Right lobe of liver (tissue), 6 donors: ENCODE data around the gene MAST2. TPM values are rescaled to one million over a fixed set of nuclear protein-coding genes. Genes with fewer than 3 reads are reported as not detected.

Source experiments
- ATAC-seq, 4 donors: fragments of 200-7000 bp; cut with Tn5 transposase; one replicate each; pipeline ENCODE4 v1.9.1; 2020; ENCODE audit warnings: mild to moderate bottlenecking in 4 of 4, moderate library complexity in 4 of 4
- DNase-seq, 3 donors: peaks; one replicate each; pipeline ENCODE4 v3.0.0-alpha.2; 2020
- H3K27ac ChIP-seq, 3 donors: fragments of 200-600 bp; one replicate each; pipeline ENCODE4 v1.8.0; 2022
- H3K27me3 ChIP-seq, 2 donors: fragments of 200-600 bp; one replicate each; pipeline ENCODE4 v1.8.0; 2022
- H3K36me3 ChIP-seq, 4 donors: fragments of 200-600 bp; sonication (generic) in 1 of 4; one replicate each; pipeline versions ENCODE4 v1.5.1 to v1.8.0; 2017 to 2022; ENCODE audit warnings: control low read depth in 1 of 4
- H3K4me1 ChIP-seq, 4 donors: fragments of 200-600 bp; sonication (generic) in 1 of 4; one replicate each; pipeline versions ENCODE4 v1.5.1 to v1.8.0; 2017 to 2022; ENCODE audit warnings: control low read depth in 1 of 4
- H3K4me3 ChIP-seq, 3 donors: fragments of 200-600 bp; one replicate each; pipeline ENCODE4 v1.8.0; 2022
- H3K9me3 ChIP-seq, 4 donors: fragments of 200-600 bp; sonication (generic) in 1 of 4; one replicate each; pipeline versions ENCODE4 v1.5.1 to v1.8.0; 2017 to 2022; ENCODE audit warnings: control low read depth in 1 of 4
- POLR2A ChIP-seq: fragments of 450-650 bp; IDR thresholded peaks from one replicate; pipeline ENCODE4 v1.6.1; 2017; ENCODE audit warnings: antibody characterized with exemption, mild to moderate bottlenecking
- WGBS: methylation state at CpG from one replicate; pipeline ENCODE4 v1.1.6; 2018; ENCODE audit warnings: low coverage, low lambda C conversion rate; ENCODE audit not compliant: insufficient coverage; ENCODE audit errors: missing lambda C conversion rate; 5-methylcytosine and 5-hydroxymethylcytosine counted together
- intact Hi-C, 2 donors: fragments of 100-400 bp; cut with DNase I; formaldehyde crosslinking; loops; one replicate each; pipeline versions ENCODE4 v1.11.2 to v1.14.1; 2022
- total RNA-seq, 6 experiments: library from RNA; depleted of rRNA in 2 of 6; stranded (reverse); fragments of >200 nt in 2 of 6; fragmentation: NEBNext Ultra II Directional in 3 of 6; extraction: Animal tissue kit (Norgen Biotek cat#: 25700) in 3 of 6; gene quantifications; one replicate each; pipeline versions ENCODE4 v1.1.0 to v1.2.4, GENCODE V29; 2016 to 2023
- TF ChIP-seq, protein P1 (sequence below), 4 donors: fragments of 200-600 bp in 3 of 4; fragments of 450-650 bp in 1 of 4; IDR thresholded peaks; one replicate each; pipeline versions ENCODE4 v1.5.1 to v1.8.0; 2016 to 2022; ENCODE audit warnings: antibody characterized with exemption in 4 of 4, mild to moderate bottlenecking in 2 of 4
- donor health status: DM: no; HTN: yes; CAD: no.
- donor health status: DM: no; HTN: no; CAD: no.
- donor health status: DM: no; HTN: no; CAD: no.
- donor health status: DM: no; HTN: yes; CAD: no.
- donor health status: DM: no; HTN: yes; CAD: no.

The MAST2 gene
- total RNA-seq, 6 experiments from 2014 or later: 9.9 to 14.9 (median 12.3) TPM

DNA sequence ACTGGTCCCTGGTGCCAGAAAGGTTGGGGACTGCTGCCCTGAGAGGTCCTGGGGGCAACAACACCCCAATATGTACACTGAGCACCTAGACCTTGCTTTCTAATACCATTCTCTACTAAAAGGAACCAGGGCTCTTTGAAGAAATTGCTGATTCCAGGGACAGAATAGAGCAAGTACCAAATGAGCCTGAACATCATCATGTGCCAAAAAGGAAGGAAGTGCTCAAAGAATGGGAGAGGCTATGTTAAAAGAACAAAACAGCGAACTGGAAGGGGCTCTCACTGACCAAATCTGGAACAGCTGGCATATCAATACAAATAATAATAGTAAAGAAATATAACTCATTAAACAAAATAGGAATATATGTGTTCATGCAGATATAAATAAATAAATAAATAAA, 278.2 kb downstream of the MAST2 start:
- H3K4me3 ChIP-seq: no peak overlapping the region
- WGBS: 54% methylated on average over 1 of the region's 1 CpG
- TF ChIP-seq, protein P1, sequence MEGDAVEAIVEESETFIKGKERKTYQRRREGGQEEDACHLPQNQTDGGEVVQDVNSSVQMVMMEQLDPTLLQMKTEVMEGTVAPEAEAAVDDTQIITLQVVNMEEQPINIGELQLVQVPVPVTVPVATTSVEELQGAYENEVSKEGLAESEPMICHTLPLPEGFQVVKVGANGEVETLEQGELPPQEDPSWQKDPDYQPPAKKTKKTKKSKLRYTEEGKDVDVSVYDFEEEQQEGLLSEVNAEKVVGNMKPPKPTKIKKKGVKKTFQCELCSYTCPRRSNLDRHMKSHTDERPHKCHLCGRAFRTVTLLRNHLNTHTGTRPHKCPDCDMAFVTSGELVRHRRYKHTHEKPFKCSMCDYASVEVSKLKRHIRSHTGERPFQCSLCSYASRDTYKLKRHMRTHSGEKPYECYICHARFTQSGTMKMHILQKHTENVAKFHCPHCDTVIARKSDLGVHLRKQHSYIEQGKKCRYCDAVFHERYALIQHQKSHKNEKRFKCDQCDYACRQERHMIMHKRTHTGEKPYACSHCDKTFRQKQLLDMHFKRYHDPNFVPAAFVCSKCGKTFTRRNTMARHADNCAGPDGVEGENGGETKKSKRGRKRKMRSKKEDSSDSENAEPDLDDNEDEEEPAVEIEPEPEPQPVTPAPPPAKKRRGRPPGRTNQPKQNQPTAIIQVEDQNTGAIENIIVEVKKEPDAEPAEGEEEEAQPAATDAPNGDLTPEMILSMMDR (IDR thresholded peaks at IDR 0.05): no peak
- no peaks in the 10 kb centered on the region for H3K4me1 ChIP-seq
- no peaks in the 10 kb centered on the region for H3K36me3 ChIP-seq
- H3K27me3 ChIP-seq: no peaks in the 10 kb centered on the region
- H3K27ac ChIP-seq: no peak overlapping the region
- ATAC-seq: peak in 3 of 4 donors; percentile 35 to 63 (median 57)
- H3K9me3 ChIP-seq: no peaks in the 10 kb centered on the region
- DNase-seq: no peak
- intact Hi-C loops: no loop called here

DNA sequence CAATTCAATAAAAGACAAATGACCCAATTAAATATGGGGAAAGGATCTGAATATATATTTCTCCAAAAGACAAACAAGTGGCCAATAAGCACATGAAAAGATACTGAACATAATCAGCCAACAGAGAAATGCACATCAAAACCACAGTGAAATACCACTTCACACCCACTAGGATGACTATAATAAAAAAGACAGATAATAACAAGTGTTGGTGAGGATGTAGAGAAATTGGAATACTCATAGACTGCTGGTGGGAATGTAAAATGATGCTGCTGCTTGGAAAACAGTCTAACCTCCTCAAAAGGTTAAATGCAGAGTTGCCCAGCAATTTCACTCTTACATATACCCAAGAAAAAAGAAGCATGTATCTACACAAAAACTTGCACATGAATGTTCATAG, 280.2 kb downstream of the MAST2 start:
- DNase-seq (no peak), ATAC-seq (no peak)
- H3K4me1 ChIP-seq: no peaks in the 10 kb centered on the region
- H3K9me3 ChIP-seq: no peaks in the 10 kb centered on the region
- no peak overlapping the region for H3K27ac ChIP-seq
- no peaks in the 10 kb centered on the region for H3K27me3 ChIP-seq
- intact Hi-C loops: no loop called here
- H3K36me3 ChIP-seq: no peaks in the 10 kb centered on the region
- TF ChIP-seq, protein P1 (IDR thresholded peaks at IDR 0.05): no peak
- no peak for TF ChIP-seq POLR2A
- no peak overlapping the region for H3K4me3 ChIP-seq

DNA sequence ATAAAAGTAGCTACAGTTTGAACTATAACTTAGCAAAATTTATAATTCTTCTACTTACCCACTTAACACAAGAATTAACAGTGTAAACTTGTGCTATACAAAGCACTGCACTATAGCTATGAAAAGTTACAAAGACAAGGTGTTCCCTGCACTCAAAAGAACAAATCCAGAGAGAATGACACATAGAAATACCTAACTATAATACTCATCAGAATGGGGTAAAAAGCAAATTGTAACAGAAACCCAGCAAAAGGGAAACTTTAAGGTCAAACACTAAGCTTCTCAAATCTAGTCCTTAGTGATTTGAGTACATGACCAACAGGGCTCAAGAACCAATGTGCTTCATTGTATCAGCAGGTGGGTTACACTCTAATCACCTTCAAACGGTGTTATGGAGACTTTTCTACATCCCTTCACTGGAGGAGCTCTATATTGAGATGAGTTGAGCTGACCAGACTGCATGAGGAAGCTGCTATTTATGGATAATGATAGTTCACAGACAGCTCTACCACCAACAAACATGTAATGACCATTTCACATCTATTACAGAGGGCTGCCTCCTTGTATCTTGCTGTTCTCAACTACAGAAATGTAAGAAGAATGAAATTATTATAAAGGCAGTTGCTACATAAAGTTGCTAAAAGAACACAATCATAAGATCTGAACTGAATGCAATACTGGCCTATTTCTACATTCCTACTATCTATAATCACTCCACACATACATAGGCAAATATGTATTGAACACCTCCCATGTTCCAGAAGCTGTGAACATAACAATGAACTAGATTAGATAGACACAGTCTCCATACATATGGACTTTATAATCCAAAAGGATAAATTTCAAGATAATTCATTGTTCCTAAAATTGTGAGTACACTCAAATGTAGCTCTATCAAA, 281.4 kb downstream of the MAST2 start:
- ATAC-seq (peak in 1 of 4 donors; percentile 17), DNase-seq (no peak)
- no peak for TF ChIP-seq POLR2A
- TF ChIP-seq, protein P1 (IDR thresholded peaks at IDR 0.05): no peak
- Histone ChIP-seq H3K4me1 (no peaks in the 10 kb centered on the region), H3K9me3 (no peaks in the 10 kb centered on the region), H3K27me3 (no peaks in the 10 kb centered on the region), H3K4me3 (no peak overlapping the region), H3K36me3 (no peaks in the 10 kb centered on the region), H3K27ac (no peak overlapping the region)
- intact Hi-C loops: no loop called here
- WGBS: 80% methylated on average over 1 of the region's 1 CpG

Other genes with a start within 250 kb of the MAST2 start
- gene NASP, start 219.6 kb upstream of the MAST2 start, total RNA-seq: 10 to 100 TPM; 21.8 to 31.9 (median 26.1) TPM
- gene CCDC17, start 179.6 kb upstream of the MAST2 start, total RNA-seq: 1 to 10 TPM in 5 of 6 experiments, under 1 TPM in 1; 0.81 to 3.1 (median 1.9) TPM
- 10 to 100 TPM; 51.2 to 80.0 (median 67.3) TPM for gene GPBP1L1, start 117.1 kb upstream of the MAST2 start, total RNA-seq
- gene TMEM69, start 115.4 kb upstream of the MAST2 start, total RNA-seq: 10 to 100 TPM in 3 of 6 experiments, 1 to 10 TPM in 3; 7.5 to 17.5 (median 10.0) TPM
- 10 to 100 TPM in 2 of 6 experiments, 1 to 10 TPM in 4; 5.5 to 12.9 (median 8.3) TPM for gene IPP, start 53.0 kb upstream of the MAST2 start, total RNA-seq